GM12874 (cell line): ENCODE data around the gene SGPP2.

Source experiments
- CTCF ChIP-seq: IDR thresholded peaks from 2 replicates; pipeline ENCODE4 v1.5.1; 2011; ENCODE audit warnings: low read depth, mild to moderate bottlenecking, control low read depth, low read length, moderate library complexity; ENCODE audit not compliant: insufficient read depth

SGPP2 gene

GRCh38 chr2:222594679-222595078, 170.3 kb downstream of the SGPP2 start:
- TF ChIP-seq CTCF, result no peak

GRCh38 chr2:222595581-222595980, 171.2 kb downstream of the SGPP2 start:
- no peak for TF ChIP-seq CTCF

GRCh38 chr2:222598611-222599010, 174.3 kb downstream of the SGPP2 start:
- no peak for TF ChIP-seq CTCF

GRCh38 chr2:222603501-222603900, 179.2 kb downstream of the SGPP2 start:
- no peak for TF ChIP-seq CTCF

- TF ChIP-seq CTCF, result no peak
Observed at GRCh38 chr2:222604749-222605515, 180.6 kb downstream of the SGPP2 start.

GRCh38 chr2:222606306-222606705, 182.0 kb downstream of the SGPP2 start:
- no peak for TF ChIP-seq CTCF

GRCh38 chr2:222608081-222608480, 183.7 kb downstream of the SGPP2 start:
- TF ChIP-seq CTCF, result no peak
